ENCODE results near the gene SELENBP1. TPM values are rescaled to one million over a fixed set of nuclear protein-coding genes. Genes with fewer than 3 reads are reported as not detected.
A peak's percentile ranks its signal among the peaks of the same experiment; 100 is the strongest.
"Not testable (repeated sequence)": the region's sequence is repeated elsewhere in the genome, so short reads cannot be mapped to it uniquely, and the experiment has no call there.

Gene SELENBP1
- total RNA-seq (2014; rRNA removed; shearing (Covaris generic)): 39.2 and 46.7 TPM in 2 replicates

DNA sequence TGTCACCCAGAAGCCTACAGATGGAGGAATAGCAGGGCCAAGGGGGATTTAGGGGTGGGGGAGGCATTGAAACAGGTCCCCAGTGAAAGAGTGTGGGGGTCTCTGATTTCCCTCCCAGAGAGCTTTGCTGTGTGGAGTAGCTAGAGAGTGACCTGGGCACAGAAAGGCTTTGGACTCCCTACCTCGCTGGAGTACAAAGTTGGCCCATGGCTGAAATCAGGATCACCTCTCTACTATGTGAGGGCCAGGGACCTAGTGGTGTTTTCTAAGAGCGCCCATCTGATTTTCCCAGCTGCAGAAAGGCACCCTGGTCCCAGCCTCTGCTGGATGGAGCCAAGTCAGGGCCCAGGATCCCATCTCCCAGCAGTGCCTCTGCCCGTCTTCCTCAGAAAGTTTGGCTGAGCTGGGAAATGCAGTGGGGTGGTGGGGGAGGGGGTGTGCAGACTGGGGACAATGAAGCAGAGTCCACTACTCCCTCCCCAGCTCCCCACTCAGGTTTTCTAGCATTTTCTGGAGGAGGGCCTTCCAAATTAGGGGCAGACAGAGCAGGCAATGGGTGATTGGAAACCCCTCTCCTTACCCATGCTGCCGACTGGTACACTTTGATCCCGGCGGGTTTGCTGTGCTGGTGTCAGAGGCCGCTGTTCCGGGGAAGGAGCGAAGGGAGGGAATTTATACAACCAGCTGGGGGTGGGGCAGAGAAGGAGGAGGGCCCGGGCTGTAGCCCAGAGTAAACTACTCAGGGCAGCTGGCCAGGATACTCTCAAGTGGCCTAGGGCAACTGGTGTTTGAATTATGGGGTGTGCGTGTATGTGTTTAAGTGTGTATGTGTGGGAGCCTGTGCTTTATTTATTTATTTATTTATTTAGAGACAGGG is at the start of gene SELENBP1:
TSS of gene SELENBP1 (minus strand) at position 648 of the 877 bp plus-strand sequence. CDS start at position 584, 64 bp downstream.
- peak; percentile 93 for DNase-seq (ENCODE audit: low spot score)

DNA sequence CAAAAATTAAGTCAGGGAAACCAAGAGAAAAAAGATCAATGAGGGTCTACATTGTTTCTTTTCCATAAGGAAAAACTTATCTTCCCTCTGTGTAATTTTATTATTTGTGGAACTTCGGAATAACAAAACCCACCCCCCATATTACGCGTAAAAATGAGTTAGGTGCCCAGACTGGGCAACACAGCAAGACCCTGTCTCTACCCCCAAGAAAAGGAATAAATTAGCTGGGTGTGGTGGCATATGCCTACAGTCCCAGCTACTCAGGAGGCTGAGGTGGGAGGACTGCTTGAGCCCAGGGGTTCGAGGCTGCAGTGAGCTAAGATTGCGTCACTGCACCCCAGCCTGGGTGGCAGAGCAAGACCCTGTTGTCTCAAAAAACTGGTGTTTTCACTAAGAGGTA is 47.3 kb upstream of the SELENBP1 start:
- DNase-seq (ENCODE audit: low spot score): no peak

GRCh38 chr1:151418081-151418480 is 45.6 kb upstream of the SELENBP1 start:
- no peak for DNase-seq (ENCODE audit: low spot score)

DNA sequence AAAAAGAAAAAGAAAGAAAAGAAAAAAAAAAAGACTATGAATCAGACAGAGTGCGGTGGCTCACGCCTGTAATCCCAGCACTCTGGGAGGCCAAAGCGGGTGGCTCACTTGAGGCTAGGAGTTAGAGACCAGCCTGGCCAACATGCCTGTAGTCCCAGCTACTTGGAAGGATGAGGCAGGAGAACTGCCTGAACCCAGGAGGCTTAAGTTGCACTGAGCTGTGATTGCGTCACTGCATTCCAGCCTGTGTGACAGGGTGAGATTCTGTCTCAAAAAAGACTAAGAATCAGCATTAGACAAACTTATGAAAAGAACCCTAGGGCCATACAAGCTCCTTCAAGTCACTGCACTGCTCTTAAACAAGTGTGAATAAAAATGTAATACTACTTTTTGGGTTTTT is 43.7 kb upstream of the SELENBP1 start:
- DNase-seq (ENCODE audit: low spot score): no peak

DNA sequence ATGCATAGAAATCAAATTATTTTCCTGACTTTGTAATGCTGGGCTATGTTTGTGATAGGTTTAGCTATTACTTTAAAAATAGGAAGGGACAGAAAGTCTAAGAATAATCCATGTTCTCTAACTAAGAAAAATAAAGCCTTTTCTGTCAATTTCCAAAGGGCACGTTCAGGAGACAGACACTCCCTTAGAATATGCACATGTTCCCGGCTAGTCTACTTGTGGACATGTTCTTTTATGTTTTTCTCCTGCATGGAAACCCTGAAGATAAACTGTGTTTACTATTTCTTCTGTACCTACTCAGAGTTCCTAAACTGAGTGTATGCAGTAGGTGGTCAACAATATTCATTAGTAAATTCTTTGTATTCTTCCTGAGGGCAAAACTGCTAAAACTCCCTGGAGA is 39.4 kb upstream of the SELENBP1 start:
- no peak for DNase-seq (ENCODE audit: low spot score)

DNA sequence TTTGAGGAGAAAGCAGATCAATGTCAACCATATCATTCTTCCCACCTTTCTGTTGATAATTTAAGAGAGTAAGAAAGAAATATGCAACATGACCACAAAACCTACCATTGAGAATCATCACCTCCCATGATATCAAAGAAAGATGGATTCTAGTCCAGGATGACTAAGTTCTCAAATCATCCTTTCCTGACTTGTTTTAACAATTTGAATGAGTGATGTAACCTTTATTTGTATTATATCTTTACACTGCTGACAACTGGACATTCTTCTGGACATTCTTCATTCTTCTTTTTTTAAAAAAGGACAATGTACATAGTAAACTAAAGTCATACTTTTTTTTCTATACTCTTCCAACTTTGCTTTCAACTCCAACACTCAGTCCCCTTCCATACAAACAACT is 36.4 kb upstream of the SELENBP1 start:
- no peak for DNase-seq (ENCODE audit: low spot score)

GRCh38 chr1:151407304-151407703 is 34.8 kb upstream of the SELENBP1 start:
- DNase-seq (ENCODE audit: low spot score): no peak

GRCh38 chr1:151406176-151406575 is 33.7 kb upstream of the SELENBP1 start:
- no peak for DNase-seq (ENCODE audit: low spot score)

GRCh38 chr1:151405187-151405951 is 32.9 kb upstream of the SELENBP1 start:
- no peak for DNase-seq (ENCODE audit: low spot score)

GRCh38 chr1:151403612-151404011 is 31.1 kb upstream of the SELENBP1 start:
- DNase-seq (ENCODE audit: low spot score): no peak

DNA sequence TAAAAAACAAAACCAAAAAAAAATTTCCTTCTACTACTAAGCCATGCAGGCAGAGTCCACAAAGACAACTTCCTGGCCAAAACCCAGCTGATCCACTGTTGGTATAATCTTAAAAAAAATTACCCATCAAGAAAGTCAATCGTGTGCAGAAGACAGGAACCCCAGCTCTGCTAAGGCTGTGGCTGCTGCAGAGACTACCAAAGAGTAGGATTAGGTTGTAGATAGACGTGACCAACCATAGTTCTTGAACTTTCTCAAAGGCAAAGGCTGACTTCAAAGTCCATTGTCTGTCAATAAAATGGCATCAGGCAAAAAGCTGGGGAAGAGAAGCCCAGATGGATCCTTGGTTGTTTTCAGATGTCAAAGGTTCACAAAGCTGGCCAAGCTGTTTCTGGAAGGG is 30.3 kb upstream of the SELENBP1 start:
- DNase-seq (ENCODE audit: low spot score): no peak

DNA sequence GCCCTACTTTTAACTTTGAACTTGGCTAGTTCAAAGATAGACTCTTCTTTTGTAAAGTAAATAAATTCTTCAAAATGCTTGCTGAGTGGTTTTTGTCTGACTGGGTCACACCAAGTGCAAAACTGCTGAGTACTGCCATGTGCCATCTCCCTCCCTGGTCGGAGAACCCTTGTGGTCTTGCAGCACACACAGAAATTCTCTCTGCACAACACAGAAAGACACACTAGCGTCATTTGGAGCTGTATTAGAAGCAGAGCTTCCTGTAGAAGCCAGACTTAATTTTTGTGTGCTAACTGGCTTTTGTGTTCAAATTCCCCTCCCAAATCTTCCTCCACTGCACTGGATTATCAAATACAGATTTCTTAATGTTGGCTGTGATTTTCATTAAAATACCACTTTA is 29.4 kb upstream of the SELENBP1 start:
- DNase-seq (ENCODE audit: low spot score): no peak

DNA sequence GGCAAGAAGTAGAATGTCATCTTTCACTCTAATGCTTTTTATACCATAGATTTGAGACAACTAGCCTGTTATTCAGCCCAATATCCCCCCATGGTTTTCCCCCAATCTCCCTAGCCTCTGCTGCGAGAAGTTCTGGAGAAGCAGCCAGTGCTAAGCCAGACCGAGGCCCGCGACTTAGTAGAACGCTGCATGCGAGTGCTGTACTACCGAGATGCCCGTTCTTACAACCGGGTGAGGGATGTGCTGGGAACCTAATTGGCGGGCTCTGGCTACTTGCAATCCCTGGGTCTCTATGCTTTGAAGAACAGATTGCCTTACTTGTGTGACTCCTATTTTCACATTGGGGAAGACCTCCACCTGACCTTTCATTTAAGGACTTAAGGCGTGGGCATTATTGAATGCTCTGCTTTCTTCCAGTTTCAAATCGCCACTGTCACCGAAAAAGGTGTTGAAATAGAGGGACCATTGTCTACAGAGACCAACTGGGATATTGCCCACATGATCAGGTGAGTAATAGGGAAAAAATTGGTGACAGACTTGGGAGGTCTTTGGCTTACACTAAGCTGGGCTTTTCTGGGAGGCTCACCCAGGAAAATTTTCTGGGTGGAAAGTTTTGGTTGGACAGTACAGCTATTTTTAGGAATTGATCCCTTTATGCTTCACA is 28.8 kb upstream of the SELENBP1 start:
- no peak for DNase-seq (ENCODE audit: low spot score)

- DNase-seq (ENCODE audit: low spot score): peak; percentile 90
These were observed 27.0 kb upstream of the SELENBP1 start, which contains the start of gene PSMB4 for GRCh38 chr1:151399324-151400171. TSS of gene PSMB4 (plus strand) at chr1:151399573. CDS start at chr1:151399588, 15 bp downstream.

GRCh38 chr1:151396265-151396664 is 23.8 kb upstream of the SELENBP1 start:
- DNase-seq (ENCODE audit: low spot score): not testable (repeated sequence)

- no peak for DNase-seq (ENCODE audit: low spot score)
These were observed 21.1 kb upstream of the SELENBP1 start for GRCh38 chr1:151393583-151393982.

DNA sequence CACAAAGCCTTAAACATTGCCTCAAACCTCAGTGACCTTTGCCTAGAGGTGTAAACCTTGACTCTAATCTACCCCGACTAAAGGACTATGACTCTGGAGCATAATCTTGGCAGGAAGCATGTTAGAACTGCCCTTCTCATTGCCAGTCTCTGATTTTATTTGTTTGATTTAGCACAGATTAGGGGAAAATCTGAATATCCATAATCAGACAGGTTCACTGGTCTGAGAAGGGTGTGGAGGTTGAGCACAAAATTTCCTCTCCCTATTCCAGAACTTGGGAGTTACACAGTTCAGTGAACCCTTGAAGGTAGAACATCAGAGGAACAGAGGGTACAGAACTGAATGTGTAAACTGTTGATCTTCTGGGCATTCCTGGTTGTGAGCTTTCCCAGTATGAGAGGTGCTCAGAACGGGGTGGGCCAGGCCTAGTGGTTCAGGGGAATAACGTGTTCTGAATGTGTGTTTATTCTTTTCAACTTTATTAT is 18.6 kb upstream of the SELENBP1 start:
- no peak for DNase-seq (ENCODE audit: low spot score)

DNA sequence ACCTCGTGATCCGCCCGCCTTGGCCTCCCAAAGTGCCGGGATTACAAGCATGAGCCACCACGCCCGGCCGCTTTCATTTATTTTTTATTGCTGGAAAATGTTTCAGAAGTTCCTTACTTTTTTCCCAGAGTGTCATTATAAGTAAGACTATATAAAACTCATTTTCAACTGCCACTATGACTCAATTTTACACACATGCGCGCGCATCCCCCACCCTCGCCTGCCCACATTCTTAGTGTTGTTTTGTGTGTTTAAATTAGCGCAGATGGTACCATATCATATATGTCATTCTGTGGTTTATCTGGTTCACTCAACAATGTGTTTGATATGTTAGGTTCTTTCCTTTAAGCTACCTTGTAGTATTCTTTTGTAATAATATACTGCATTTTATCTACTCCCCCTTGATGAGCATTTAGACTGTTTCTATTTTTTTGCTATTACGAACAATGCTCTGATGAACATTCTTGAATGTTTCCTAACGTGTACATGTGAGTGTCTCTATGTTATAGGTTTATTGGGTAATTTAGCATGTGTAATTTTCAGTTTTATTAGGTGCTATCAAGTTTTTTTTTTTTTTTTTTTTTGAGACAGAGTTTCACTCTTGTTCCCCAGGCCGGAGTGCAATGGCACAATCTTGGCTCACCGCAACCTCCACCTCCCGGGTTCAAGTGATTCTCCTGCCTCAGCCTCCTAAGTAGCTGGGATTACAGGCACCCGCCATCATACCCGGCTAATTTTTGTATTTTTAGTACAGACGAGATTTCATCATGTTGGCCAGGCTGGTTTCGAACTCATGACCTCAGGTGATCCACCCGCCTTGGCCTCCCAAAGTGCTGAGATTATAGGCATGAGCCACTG is 17.9 kb upstream of the SELENBP1 start:
- not testable (repeated sequence) for DNase-seq (ENCODE audit: low spot score)

DNA sequence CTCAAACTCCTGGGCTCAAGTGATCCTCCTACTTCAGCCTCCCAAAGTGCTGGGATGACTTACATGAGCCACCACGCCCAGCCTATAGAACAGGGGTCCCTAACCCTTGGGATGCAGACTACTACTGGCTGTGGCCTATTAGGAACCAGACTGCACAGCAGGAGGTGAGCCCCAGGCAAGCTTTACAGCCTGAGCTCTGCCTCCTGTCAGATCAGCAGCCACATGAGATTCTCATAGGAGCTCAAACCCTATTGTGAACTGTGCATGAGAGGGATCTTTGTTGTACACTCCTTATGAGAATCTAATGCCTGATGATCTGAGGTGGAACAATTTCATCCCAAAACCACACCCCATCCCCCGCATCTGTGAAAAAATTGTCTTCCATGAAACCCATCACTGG is 13.5 kb upstream of the SELENBP1 start:
- no peak for DNase-seq (ENCODE audit: low spot score)

- DNase-seq (ENCODE audit: low spot score): no peak
These were observed 12.1 kb upstream of the SELENBP1 start for GRCh38 chr1:151384584-151384983.

All from HT-29 (cell line).